ENCODE results near the gene SLC16A4.
A peak's percentile ranks its signal among the peaks of the same experiment; 100 is the strongest.

SLC16A4 gene

DNA sequence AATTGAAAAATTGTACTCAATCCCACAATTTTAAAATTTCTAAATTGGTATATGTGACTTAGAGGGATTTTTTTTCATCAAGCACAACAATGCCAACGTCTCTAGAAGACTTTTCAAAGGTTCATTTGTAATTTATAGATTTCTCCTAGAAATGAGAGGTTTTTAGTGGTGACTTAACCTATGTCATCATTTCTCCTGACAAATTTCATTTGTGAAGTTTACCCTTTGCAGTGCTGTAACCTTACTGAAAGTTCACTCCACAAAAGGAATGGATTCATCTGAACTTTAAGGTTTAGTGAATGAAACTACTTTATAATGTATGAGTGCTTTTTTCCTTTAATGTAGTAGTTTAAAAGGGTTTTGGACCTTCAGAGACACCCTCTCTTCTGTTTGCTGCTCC, 35.5 kb downstream of the SLC16A4 start:
- DNase-seq: no peak

DNA sequence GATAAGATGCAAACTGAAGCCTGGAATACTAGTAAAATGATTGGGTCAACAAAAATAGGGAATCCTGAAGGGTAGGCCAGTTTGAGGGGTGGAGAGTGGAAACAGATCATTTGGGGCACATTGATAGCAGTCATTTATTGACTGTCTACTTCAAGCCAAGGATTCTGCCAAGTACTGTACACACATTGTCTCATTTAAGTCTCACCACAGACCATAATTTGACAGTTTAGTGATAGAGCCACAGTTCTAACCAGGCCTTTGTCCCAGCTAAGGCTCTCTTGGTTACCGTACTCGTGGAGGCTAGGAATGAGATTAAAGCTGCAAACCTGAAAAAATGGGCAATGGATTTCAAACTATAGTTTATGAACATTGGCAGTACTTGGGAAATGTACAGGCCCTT, 40.5 kb downstream of the SLC16A4 start:
- no peak for DNase-seq

GRCh38 chr1:110348771-110349170, 42.1 kb downstream of the SLC16A4 start:
- no peak for DNase-seq

GRCh38 chr1:110348050-110348449, 42.8 kb downstream of the SLC16A4 start:
- no peak for DNase-seq

DNA sequence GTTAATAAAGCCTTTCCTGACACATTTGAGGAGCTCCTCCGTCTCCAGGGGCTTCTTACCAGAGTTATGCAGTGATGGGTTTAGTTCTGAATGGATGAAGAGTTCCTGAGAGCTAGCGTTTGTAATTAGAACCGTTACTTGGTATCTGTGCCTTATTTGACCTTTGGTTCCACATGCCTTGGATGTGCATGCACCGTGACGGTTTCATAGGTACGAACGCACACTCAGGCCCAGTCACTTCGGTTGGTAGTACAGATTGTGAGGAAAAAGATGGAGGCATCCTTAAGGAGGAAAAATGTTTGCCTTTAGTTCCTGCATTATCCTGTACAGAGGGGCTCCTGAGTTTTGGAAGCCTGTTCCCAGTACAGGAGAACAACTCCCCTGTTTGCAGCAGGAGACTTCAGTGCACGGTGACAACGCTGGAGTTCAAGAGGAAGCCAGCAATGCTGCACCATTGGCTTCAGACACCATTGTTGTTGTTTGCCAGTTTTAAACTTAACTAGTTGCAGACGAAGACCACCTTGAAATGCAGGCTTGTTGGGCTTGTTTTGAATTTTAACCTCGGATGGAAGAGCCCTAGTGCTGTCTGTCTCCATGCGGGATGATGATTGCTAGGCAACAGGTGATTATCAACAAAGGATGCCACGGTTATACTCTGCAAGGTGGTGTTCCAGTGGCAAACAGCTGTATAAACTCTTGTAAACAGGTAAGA, 43.5 kb downstream of the SLC16A4 start:
- no peak for DNase-seq

- no peak for DNase-seq
Measured at GRCh38 chr1:110346690-110347089, 44.1 kb downstream of the SLC16A4 start.

GRCh38 chr1:110345480-110345879, 45.3 kb downstream of the SLC16A4 start:
- no peak for DNase-seq

GRCh38 chr1:110344152-110344551, 46.7 kb downstream of the SLC16A4 start:
- DNase-seq: no peak

DNA sequence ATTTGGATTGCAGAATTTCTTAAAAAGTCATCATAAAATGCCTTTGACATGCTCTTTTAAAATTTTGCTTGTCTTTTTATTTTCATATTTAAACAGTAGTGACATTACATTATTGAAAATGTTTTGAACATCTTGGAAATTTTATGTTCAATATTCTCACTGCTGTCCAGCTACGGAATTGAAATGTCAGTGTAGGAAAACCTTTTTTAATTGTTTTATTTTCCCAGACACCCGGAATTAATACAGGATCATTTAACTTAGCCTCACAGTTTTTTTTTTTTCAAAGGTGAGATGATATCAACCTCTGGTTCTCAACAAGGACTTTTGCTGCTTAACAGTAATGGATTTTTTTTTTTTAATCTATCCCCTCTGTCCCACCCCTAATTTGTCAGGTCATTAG, 47.6 kb downstream of the SLC16A4 start:
- no peak for DNase-seq

DNA sequence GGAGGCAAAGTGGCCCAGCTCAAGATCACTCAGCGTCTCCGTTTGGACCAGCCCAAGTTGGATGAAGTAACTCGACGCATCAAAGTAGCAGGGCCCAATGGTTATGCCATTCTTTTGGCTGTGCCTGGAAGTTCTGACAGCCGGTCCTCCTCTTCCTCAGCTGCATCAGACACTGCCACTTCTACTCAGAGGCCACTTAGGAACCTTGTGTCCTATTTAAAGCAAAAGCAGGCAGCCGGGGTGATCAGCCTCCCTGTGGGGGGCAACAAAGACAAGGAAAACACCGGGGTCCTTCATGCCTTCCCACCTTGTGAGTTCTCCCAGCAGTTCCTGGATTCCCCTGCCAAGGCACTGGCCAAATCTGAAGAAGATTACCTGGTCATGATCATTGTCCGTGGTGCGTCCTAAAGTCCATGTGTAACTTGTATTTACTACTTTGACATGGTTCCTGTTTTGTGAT, 48.9 kb downstream of the SLC16A4 start:
- DNase-seq: no peak

DNA sequence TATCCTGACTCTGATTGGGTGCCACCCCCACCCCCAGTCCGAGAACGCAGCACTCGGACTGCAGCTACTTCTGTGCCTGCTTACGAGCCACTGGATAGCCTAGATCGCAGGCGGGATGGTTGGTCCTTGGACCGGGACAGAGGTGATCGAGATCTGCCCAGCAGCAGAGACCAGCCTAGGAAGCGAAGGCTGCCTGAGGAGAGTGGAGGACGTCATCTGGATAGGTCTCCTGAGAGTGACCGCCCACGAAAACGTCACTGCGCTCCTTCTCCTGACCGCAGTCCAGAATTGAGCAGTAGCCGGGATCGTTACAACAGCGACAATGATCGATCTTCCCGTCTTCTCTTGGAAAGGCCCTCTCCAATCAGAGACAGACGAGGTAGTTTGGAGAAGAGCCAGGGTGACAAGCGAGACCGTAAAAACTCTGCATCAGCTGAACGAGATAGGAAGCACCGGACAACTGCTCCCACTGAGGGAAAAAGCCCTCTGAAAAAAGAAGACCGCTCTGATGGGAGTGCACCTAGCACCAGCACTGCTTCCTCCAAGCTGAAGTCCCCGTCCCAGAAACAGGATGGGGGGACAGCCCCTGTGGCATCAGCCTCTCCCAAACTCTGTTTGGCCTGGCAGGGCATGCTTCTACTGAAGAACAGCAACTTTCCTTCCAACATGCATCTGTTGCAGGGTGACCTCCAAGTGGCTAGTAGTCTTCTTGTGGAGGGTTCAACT, 49.5 kb downstream of the SLC16A4 start:
- no peak for DNase-seq

DNA sequence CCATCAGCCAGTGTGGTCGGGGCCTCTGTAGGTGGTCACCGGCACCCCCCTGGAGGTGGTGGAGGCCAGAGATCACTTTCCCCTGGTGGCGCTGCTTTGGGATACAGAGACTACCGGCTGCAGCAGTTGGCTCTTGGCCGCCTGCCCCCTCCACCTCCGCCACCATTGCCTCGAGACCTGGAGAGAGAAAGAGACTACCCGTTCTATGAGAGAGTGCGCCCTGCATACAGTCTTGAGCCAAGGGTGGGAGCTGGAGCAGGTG, 50.7 kb downstream of the SLC16A4 start:
- DNase-seq: no peak

DNA sequence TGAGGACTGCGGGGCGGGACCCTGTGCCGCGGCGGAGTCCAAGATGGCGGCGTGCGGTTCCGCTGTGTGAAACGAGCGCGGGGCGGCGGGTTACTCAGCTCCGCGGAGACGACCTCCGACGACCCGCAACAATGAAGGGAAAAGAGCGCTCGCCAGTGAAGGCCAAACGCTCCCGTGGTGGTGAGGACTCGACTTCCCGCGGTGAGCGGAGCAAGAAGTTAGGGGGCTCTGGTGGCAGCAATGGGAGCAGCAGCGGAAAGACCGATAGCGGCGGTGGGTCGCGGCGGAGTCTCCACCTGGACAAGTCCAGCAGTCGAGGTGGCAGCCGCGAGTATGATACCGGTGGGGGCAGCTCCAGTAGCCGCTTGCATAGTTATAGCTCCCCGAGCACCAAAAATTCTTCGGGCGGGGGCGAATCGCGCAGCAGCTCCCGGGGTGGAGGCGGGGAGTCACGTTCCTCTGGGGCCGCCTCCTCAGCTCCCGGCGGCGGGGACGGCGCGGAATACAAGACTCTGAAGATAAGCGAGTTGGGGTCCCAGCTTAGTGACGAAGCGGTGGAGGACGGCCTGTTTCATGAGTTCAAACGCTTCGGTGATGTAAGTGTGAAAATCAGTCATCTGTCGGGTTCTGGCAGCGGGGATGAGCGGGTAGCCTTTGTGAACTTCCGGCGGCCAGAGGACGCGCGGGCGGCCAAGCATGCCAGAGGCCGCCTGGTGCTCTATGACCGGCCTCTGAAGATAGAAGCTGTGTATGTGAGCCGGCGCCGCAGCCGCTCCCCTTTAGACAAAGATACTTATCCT, 51.2 kb downstream of the SLC16A4 start:
- DNase-seq: no peak

- peak; percentile 99 for DNase-seq
Measured at GRCh38 chr1:110338886-110339406, 51.9 kb downstream of the SLC16A4 start, which contains the start of gene RBM15. Gene RBM15 (plus strand): TSS chr1:110339377. CDS start chr1:110339406, 29 bp downstream.

- peak; percentile 87 for DNase-seq
Measured at GRCh38 chr1:110338309-110338885, 52.4 kb downstream of the SLC16A4 start.

GRCh38 chr1:110337704-110338308, 53.0 kb downstream of the SLC16A4 start:
- peak; percentile 54 for DNase-seq

GRCh38 chr1:110336300-110337039, 54.4 kb downstream of the SLC16A4 start:
- no peak for DNase-seq

DNA sequence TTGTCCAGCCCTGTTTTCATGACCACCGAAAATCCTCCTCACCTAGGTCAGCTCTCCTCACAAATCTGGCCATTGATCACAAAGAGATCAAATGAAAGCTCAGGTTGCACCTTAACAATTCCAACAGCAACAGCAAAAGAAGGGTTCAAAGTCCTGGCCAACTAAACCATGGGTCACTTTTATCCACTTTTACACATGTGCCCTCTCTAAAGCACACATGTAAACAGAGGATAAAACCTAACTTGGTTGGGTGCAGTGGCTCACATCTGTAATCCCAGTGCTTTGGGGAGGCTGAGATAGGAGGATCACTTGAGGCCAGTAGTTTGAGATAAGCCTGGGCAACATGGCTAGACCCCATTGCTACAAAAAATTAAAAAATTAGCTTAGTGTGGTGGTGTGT, 55.6 kb downstream of the SLC16A4 start:
- no peak for DNase-seq

DNA sequence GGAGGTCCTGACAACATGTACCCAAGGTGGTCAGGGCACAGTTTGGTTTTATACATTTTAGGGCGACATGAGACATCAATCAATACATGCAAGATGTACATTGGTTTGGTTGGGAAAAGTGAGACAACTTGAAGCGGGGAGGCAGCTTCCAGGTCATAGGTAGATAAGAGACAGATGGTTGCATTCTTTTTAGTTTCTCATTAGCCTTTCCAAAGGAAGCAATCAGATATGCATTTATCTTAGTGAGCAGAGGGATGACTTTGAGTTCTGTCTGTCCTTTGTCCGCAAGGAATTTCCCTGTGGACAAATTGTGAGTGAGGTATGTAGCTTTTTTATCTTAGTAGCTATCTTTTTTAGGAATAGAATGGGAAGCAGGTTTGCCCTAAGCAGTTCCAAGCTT, 62.1 kb downstream of the SLC16A4 start:
- DNase-seq: no peak

GRCh38 chr1:110328274-110328673, 62.6 kb downstream of the SLC16A4 start:
- DNase-seq: no peak

- DNase-seq: no peak
Measured at GRCh38 chr1:110326826-110327225, 64.0 kb downstream of the SLC16A4 start.

- DNase-seq: no peak
Measured at GRCh38 chr1:110324667-110325066, 66.2 kb downstream of the SLC16A4 start.
